NCI-H774 (cell line): ENCODE data around the gene METTL23.

Experiments
- DNase-seq: peaks from one replicate; lab custom pipeline; 2025; lab: John Stamatoyannopoulos, UW

The METTL23 gene

DNA sequence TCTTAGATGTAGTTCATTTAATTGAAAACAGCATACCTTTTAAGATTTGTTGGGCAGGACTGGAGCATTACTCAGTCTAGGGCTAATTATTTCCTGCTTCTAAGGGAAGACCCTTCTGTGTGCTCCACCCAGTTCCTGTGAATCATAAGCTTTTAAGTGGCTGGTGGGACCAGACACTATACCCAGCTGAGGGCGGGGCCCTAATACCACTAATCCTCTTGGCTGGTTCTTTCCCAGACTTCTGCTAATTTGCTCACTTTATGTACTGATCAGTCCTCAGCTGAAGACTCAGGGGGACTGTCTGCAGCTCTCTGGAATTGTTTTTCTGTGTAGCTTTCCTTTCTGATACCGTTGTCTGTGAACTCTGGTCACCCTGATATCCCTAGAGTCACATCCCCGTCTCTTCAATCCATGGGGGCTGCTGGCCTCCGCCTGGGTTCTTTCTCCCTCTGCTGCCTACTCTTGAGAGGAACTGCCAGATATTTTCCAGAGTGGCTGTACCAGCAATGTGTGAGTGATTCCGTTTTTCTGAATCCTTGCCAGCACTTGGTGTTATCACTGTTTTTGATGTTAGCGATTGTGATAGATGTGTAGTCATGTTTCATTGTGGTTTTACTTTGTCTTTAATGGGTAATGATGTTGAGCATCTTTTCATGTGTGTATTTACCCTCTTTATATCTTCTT, 46.3 kb downstream of the METTL23 start:
- DNase-seq = no peak

DNA sequence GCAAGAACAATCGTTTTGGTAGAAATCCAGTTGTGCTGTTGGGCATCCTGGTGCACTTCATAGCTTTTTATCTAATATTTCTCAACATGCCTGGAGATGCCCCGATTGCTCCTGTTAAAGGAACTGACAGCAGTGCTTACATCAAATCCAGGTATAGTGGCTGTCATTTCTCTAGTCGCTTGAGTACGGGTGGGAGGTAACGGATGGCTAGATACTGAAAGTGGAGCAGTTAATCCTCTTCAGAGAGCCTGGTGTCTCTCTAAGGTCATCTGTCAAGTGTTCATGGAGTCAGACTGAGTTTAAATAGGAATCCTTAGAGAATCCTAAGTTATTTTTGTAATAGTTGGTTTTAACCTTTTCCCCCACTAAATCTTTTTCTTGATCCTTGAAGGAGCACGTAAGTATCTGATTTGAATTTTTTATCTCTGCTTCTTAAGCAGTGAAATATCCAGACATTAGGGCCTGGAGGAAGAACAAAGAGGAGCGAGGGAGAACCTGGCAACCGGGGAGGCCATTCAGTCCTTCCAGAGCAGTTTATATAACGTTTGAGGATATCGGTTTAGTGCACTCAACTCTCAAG, 48.5 kb downstream of the METTL23 start:
- DNase-seq = no peak

DNA sequence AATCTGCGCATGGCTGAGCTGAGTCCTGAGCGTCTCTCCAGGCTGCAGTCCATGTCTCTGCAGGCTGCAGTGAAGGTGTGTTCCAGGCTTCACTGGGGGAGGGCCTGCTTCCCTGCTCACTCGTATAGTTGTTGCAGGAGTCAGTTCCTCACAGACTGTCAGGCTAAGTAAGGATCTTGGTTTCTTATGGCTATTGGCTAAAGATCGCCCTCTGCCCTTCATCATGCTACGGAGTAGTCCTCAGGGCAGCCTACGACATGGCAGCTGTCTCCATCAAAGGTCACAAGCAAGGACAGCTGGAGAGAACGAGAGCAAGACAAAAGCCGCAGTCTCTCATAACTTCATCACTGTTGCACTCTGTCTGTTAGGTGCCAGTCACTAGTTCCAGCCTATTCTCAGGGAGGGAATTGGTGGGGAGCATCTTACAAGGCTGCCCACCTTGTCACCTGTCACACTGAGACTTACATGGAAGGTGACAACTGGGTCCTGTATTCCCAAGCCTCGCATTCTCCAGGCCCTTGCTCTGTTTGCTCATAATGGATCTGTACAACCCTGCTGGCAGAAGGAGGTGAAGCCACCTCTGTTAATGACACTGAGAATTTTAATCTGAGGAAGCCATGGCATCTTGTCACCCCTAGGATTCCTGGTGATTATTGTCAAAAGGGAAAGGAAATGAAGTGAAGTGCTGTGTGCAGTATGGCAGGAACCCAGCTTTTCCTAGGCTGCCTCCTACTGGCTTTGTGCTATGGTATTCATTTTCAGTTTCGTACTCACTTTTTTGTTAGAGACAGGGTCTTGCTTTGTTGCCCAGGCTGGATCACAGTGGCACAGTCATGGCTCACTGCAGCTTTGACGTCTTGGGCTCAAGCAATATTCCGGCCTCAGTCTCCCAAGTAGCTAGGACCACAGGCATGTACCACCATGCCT, 54.7 kb downstream of the METTL23 start:
- no peak for DNase-seq

DNA sequence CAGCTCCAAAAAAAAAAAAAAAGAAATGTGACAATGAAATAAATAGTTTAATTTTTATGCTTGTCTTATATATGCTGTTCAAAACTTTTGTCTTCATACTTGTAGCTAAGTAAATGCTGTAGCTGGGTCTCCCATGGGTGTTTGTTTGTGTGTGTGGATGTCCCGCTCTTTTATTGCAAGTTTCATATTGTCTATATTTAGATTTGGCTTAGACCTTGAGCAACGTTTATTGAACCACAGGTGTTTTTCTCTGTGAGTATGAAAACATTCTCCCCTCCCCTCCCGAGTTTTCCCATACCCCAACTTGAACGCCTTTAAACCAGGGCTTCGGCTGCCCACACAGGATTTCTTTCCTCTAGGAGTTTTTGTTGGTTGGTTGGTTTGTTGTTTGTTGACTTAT, 56.5 kb downstream of the METTL23 start:
- DNase-seq = no peak
